ENCODE measurements around the gene KRT38. TPM values are rescaled to one million over a fixed set of nuclear protein-coding genes. Genes with fewer than 3 reads are reported as not detected.
"Not testable (repeated sequence)": the region's sequence is repeated elsewhere in the genome, so short reads cannot be mapped to it uniquely, and the experiment has no call there.

The KRT38 gene
- total RNA-seq, 4 donors from 2014 or later, result not detected

- H3K9me3 ChIP-seq, result no peaks in the 10 kb centered on the region
- DNase-seq, result no peak
- H3K4me1 ChIP-seq, result no peaks in the 10 kb centered on the region
- TF ChIP-seq, protein P1, sequence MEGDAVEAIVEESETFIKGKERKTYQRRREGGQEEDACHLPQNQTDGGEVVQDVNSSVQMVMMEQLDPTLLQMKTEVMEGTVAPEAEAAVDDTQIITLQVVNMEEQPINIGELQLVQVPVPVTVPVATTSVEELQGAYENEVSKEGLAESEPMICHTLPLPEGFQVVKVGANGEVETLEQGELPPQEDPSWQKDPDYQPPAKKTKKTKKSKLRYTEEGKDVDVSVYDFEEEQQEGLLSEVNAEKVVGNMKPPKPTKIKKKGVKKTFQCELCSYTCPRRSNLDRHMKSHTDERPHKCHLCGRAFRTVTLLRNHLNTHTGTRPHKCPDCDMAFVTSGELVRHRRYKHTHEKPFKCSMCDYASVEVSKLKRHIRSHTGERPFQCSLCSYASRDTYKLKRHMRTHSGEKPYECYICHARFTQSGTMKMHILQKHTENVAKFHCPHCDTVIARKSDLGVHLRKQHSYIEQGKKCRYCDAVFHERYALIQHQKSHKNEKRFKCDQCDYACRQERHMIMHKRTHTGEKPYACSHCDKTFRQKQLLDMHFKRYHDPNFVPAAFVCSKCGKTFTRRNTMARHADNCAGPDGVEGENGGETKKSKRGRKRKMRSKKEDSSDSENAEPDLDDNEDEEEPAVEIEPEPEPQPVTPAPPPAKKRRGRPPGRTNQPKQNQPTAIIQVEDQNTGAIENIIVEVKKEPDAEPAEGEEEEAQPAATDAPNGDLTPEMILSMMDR (IDR thresholded peaks at IDR 0.05), result no peak
- no peak for TF ChIP-seq POLR2A (IDR thresholded peaks at IDR 0.05)
- no peak overlapping the region for H3K4me3 ChIP-seq
- no peaks in the 10 kb centered on the region for H3K27me3 ChIP-seq
- no peaks in the 10 kb centered on the region for H3K36me3 ChIP-seq
- H3K27ac ChIP-seq, result no peak overlapping the region
Measured at GRCh38 chr17:41402161-41402560, 38.6 kb downstream of the KRT38 start.

DNA sequence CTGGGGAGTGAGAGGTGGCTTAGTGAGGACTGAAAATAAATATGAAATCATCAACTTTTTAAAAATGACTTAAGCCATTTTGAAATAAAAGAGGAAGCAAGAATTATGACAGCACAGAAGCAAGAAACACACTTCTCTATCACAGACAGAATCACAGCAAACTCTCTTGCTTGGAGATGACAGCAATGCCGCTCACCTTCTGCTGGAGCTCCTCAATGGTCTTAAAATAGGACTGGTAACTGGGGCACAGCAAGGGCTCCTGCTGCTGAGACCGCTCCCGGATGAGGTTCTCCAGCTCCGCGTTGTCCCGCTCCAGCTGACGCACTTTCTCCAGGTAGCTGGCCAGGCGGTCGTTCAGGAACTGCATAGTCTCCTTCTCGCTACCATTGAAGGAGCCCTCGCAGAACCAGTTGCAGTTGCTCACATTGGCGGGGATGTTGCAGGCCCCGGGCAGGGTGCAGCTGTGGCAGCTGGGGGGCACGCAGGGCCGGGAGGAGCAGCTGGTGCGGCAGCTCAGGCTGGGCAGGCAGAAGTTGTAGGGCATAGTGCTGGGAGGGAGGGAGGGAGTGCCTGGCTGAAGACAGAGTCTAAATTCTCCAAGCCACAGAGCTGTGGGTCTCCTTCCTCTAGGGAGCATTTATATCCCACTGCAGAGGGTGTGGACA lies 43.7 kb downstream of the KRT38 start, which contains the start of gene KRT31:
TSS of gene KRT31 (minus strand) at position 613 of the 665 bp plus-strand sequence. CDS start at position 544, 69 bp downstream.
- Histone ChIP-seq H3K4me3 (no peak within 1 kb of the TSS), H3K27ac (no peak within 1 kb of the TSS), H3K27me3 (no peaks in the 10 kb centered on the region), H3K9me3 (no peaks in the 10 kb centered on the region), H3K36me3 (no peaks in the 10 kb centered on the region), H3K4me1 (no peaks in the 10 kb centered on the region)
- DNase-seq, result no peak
- TF ChIP-seq POLR2A (IDR thresholded peaks at IDR 0.05), result no peak
- TF ChIP-seq, protein P1 (IDR thresholded peaks at IDR 0.05), result no peak

- H3K36me3 ChIP-seq, result no peaks in the 10 kb centered on the region
- H3K27ac ChIP-seq, result no peak overlapping the region
- no peak for TF ChIP-seq POLR2A (IDR thresholded peaks at IDR 0.05)
- TF ChIP-seq, protein P1 (IDR thresholded peaks at IDR 0.05), result no peak
- DNase-seq, result no peak
- H3K4me1 ChIP-seq, result no peaks in the 10 kb centered on the region
- H3K9me3 ChIP-seq, result no peaks in the 10 kb centered on the region
- no peak overlapping the region for H3K4me3 ChIP-seq
- H3K27me3 ChIP-seq, result no peaks in the 10 kb centered on the region
Measured at GRCh38 chr17:41396340-41396739, 44.4 kb downstream of the KRT38 start.

GRCh38 chr17:41395611-41396010 lies 45.2 kb downstream of the KRT38 start:
- no peak overlapping the region for H3K27ac ChIP-seq
- no peaks in the 10 kb centered on the region for H3K27me3 ChIP-seq

GRCh38 chr17:41395044-41395443 lies 45.7 kb downstream of the KRT38 start:
- H3K9me3 ChIP-seq, H3K4me3 ChIP-seq, H3K27me3 ChIP-seq, H3K36me3 ChIP-seq, H3K27ac ChIP-seq, DNase-seq, H3K4me1 ChIP-seq: not testable (repeated sequence)

More at GRCh38 chr17:41395611-41396010, 45.2 kb downstream of the KRT38 start:
- no peaks in the 10 kb centered on the region for H3K36me3 ChIP-seq
- H3K4me1 ChIP-seq, result no peaks in the 10 kb centered on the region
- no peaks in the 10 kb centered on the region for H3K9me3 ChIP-seq
- no peak for DNase-seq
- TF ChIP-seq, protein P1 (IDR thresholded peaks at IDR 0.05), result no peak
- no peak for TF ChIP-seq POLR2A (IDR thresholded peaks at IDR 0.05)
- no peak overlapping the region for H3K4me3 ChIP-seq

- TF ChIP-seq POLR2A (IDR thresholded peaks at IDR 0.05), result no peak
- TF ChIP-seq, protein P1 (IDR thresholded peaks at IDR 0.05), result no peak
- DNase-seq, result no peak
- no peaks in the 10 kb centered on the region for H3K27me3 ChIP-seq
- H3K9me3 ChIP-seq, result no peaks in the 10 kb centered on the region
- H3K27ac ChIP-seq, result no peak overlapping the region
- H3K4me1 ChIP-seq, result no peaks in the 10 kb centered on the region
- no peak overlapping the region for H3K4me3 ChIP-seq
- no peaks in the 10 kb centered on the region for H3K36me3 ChIP-seq
Measured at GRCh38 chr17:41394254-41394996, 46.4 kb downstream of the KRT38 start.
